CD4-positive, alpha-beta T cell (primary cell): ENCODE measurements around the gene NPR2. TPM values are rescaled to one million over a fixed set of nuclear protein-coding genes. Genes with fewer than 3 reads are reported as not detected.

Experiments
- ATAC-seq: fragments of 200-7000 bp; cut with Tn5 transposase; one replicate; pipeline ENCODE4 v1.10.0; 2022; ENCODE audit warnings: mild to moderate bottlenecking; ENCODE audit not compliant: poor library complexity
- CTCF ChIA-PET: fragments of 350-600 bp; sonication (Branson Sonifier 250); formaldehyde crosslinking; loops from one replicate; lab custom pipeline; 2021; ENCODE audit warnings: antibody characterized with exemption, inconsistent platforms; lab: Charles Lee
- POLR2A ChIA-PET: fragments of 350-600 bp; sonication (Branson Sonifier 250); formaldehyde crosslinking; loops from one replicate; lab custom pipeline; 2021; ENCODE audit warnings: antibody characterized with exemption, inconsistent platforms; lab: Charles Lee
- DNase-seq, 14 experiments: peaks; one replicate each; pipeline ENCODE4 v3.0.0-alpha.2; 2013 to 2020; ENCODE audit warnings: mixed read lengths in 2 of 14
- H3K27ac ChIP-seq, 2 donors: one replicate each; pipeline versions ENCODE4 v1.5.1 to v1.7.0; 2013; ENCODE audit warnings: low read length in 2 of 2, low read depth in 1 of 2, mild to moderate bottlenecking in 1 of 2
- H3K27me3 ChIP-seq, 2 experiments: 1 replicate in 1 of 2; 2 replicates in 1 of 2; pipeline versions ENCODE4 v1.6.1 to v1.7.0; 2013; ENCODE audit warnings: low read length in 2 of 2, control low read depth in 1 of 2, mild to moderate bottlenecking in 1 of 2, moderate library complexity in 1 of 2; ENCODE audit not compliant: insufficient read depth in 2 of 2, control insufficient read depth in 1 of 2
- H3K36me3 ChIP-seq: one replicate; pipeline ENCODE4 v1.6.1; 2013; ENCODE audit warnings: low read length, control low read depth; ENCODE audit not compliant: insufficient read depth
- H3K4me1 ChIP-seq: one replicate; pipeline ENCODE4 v1.6.1; 2013; ENCODE audit warnings: low read length, control low read depth; ENCODE audit not compliant: insufficient read depth
- H3K4me3 ChIP-seq: one replicate; pipeline ENCODE4 v1.5.1; 2013; ENCODE audit warnings: mild to moderate bottlenecking, low read length, moderate library complexity
- H3K9me3 ChIP-seq, 2 experiments: 1 replicate in 1 of 2; 2 replicates in 1 of 2; pipeline versions ENCODE4 v1.6.1 to v1.7.0; 2013; ENCODE audit warnings: low read length in 2 of 2, mild to moderate bottlenecking in 2 of 2, control low read depth in 1 of 2, moderate library complexity in 1 of 2; ENCODE audit not compliant: control insufficient read depth in 1 of 2, insufficient read depth in 1 of 2
- H3K27ac Mint-ChIP-seq: one replicate; pipeline ENCODE4 v1.8.0; 2020; ENCODE audit warnings: mixed read lengths
- H3K27me3 Mint-ChIP-seq: one replicate; pipeline ENCODE4 v1.8.0; 2021; ENCODE audit warnings: mixed read lengths
- H3K36me3 Mint-ChIP-seq: one replicate; pipeline ENCODE4 v1.8.0; 2021; ENCODE audit warnings: low read depth, mixed read lengths
- H3K4me1 Mint-ChIP-seq: one replicate; pipeline ENCODE4 v1.8.0; 2021; ENCODE audit warnings: low read depth, mixed read lengths
- H3K4me3 Mint-ChIP-seq: one replicate; pipeline ENCODE4 v1.8.0; 2020; ENCODE audit warnings: mild to moderate bottlenecking, mixed read lengths
- H3K9me3 Mint-ChIP-seq: one replicate; pipeline ENCODE4 v1.8.0; 2020; ENCODE audit warnings: mixed read lengths
- CTCF ChIP-seq: fragments of 200-600 bp; IDR thresholded peaks from one replicate; pipeline ENCODE4 v1.8.0; 2022; ENCODE audit warnings: antibody characterized with exemption, mild to moderate bottlenecking
- intact Hi-C, 2 experiments: fragments of 100-400 bp; cut with DNase I in 1 of 2; cut with micrococcal nuclease in 1 of 2; formaldehyde crosslinking; loops; one replicate each; pipeline versions ENCODE4 v1.15.1 to v1.9.0; 2023 to 2025; cut with DNase I, micrococcal nuclease
- total RNA-seq, 174 experiments: library from RNA in 2 of 174; stranded (reverse) in 2 of 174; gene quantifications; one replicate each; pipeline ENCODE4 v1.2.3 and lab custom pipeline; 2021 to 2026

The NPR2 gene
- total RNA-seq, 2 experiments from 2014 or later: 1.2 to 4.2 TPM

GRCh38 chr9:35763803-35764202 is 27.6 kb upstream of the NPR2 start:
- no peaks in the 10 kb centered on the region for H3K9me3 ChIP-seq
- Mint-ChIP-seq H3K4me3 (no peak overlapping the region), H3K9me3 (no peaks in the 10 kb centered on the region), H3K36me3 (no peaks in the 10 kb centered on the region), H3K4me1 (peaks cover 54% of the 10 kb centered on the region), H3K27me3 (no peaks in the 10 kb centered on the region), H3K27ac (no peak overlapping the region)
- no peaks in the 10 kb centered on the region for H3K27me3 ChIP-seq
- peaks cover 6% of the 10 kb centered on the region for H3K36me3 ChIP-seq
- peaks cover 4% of the 10 kb centered on the region for H3K4me1 ChIP-seq
- intact Hi-C loops: no loop called here
- no peak overlapping the region for H3K27ac ChIP-seq
- H3K4me3 ChIP-seq: no peak overlapping the region
- ChIA-PET POLR2A (no interaction called here), CTCF (no interaction called here)
- ATAC-seq (no peak), DNase-seq (no peak)
- no peak for TF ChIP-seq CTCF

GRCh38 chr9:35766997-35767396 is 24.4 kb upstream of the NPR2 start:
- ATAC-seq: no peak
- no peak overlapping the region for H3K27ac Mint-ChIP-seq

GRCh38 chr9:35767458-35767857 is 23.9 kb upstream of the NPR2 start:
- H3K36me3 Mint-ChIP-seq: no peaks in the 10 kb centered on the region
- TF ChIP-seq CTCF: no peak
- no peak for ATAC-seq
- POLR2A ChIA-PET: interaction anchor here (1.7 kb wide), 1 partner anchor 19 kb away, joined by 9 read pairs; the partner anchor contains the start of genes GBA2 and RGP1
- Histone ChIP-seq H3K4me3 (no peak overlapping the region), H3K36me3 (peaks cover 13% of the 10 kb centered on the region), H3K27ac (no peak overlapping the region), H3K27me3 (no peaks in the 10 kb centered on the region), H3K9me3 (no peaks in the 10 kb centered on the region), H3K4me1 (peaks cover 4% of the 10 kb centered on the region)
- no peak overlapping the region for H3K27ac Mint-ChIP-seq
- H3K9me3 Mint-ChIP-seq: no peaks in the 10 kb centered on the region
- H3K4me1 Mint-ChIP-seq: peaks cover 26% of the 10 kb centered on the region
- intact Hi-C loops: no loop called here
- CTCF ChIA-PET: interaction anchor here (1.0 kb wide), 1 partner anchor 23 kb away, joined by 4 read pairs; no protein-coding TSS in a partner anchor
- no peak overlapping the region for H3K4me3 Mint-ChIP-seq
- no peak for DNase-seq
- H3K27me3 Mint-ChIP-seq: no peaks in the 10 kb centered on the region

More at GRCh38 chr9:35766997-35767396, 24.4 kb upstream of the NPR2 start:
- DNase-seq: no peak
- no peak for TF ChIP-seq CTCF
- Mint-ChIP-seq H3K36me3 (no peaks in the 10 kb centered on the region), H3K4me1 (peaks cover 31% of the 10 kb centered on the region), H3K27me3 (no peaks in the 10 kb centered on the region), H3K4me3 (no peak overlapping the region), H3K9me3 (no peaks in the 10 kb centered on the region)
- no peak overlapping the region for H3K27ac ChIP-seq
- peaks cover 4% of the 10 kb centered on the region for H3K4me1 ChIP-seq
- intact Hi-C loops: no loop called here
- no peaks in the 10 kb centered on the region for H3K9me3 ChIP-seq
- no peak overlapping the region for H3K4me3 ChIP-seq
- POLR2A ChIA-PET: interaction anchor here (1.7 kb wide), 1 partner anchor 19 kb away, joined by 9 read pairs; the partner anchor contains the start of genes GBA2 and RGP1
- no peaks in the 10 kb centered on the region for H3K27me3 ChIP-seq
- CTCF ChIA-PET: no interaction called here
- H3K36me3 ChIP-seq: peaks cover 9% of the 10 kb centered on the region
